Lung (tissue), 12 donors: ENCODE measurements around the gene HIVEP1. TPM values are rescaled to one million over a fixed set of nuclear protein-coding genes. Genes with fewer than 3 reads are reported as not detected.
"Not testable (repeated sequence)": the region's sequence is repeated elsewhere in the genome, so short reads cannot be mapped to it uniquely, and the experiment has no call there.

Source experiments
- ATAC-seq: fragments of 200-7000 bp; cut with Tn5 transposase; one replicate; pipeline ENCODE4 v1.9.1; 2020; ENCODE audit warnings: moderate number of reproducible peaks; ENCODE audit not compliant: insufficient read depth, low FRiP score
- DNase-seq, 3 donors: peaks; one replicate each; pipeline ENCODE4 v3.0.0-alpha.2; 2013 to 2017
- H3K27ac ChIP-seq, 2 donors: one replicate each; pipeline ENCODE4 v1.5.1; 2013; ENCODE audit warnings: mild to moderate bottlenecking in 2 of 2, moderate library complexity in 2 of 2, control low read depth in 1 of 2, inconsistent platforms in 1 of 2, low read depth in 1 of 2, low read length in 1 of 2
- H3K27me3 ChIP-seq, 3 donors: one replicate each; pipeline ENCODE4 v1.5.1; 2013; ENCODE audit warnings: low read length in 2 of 3; ENCODE audit not compliant: control insufficient read depth in 3 of 3, insufficient read depth in 3 of 3
- H3K36me3 ChIP-seq, 4 donors: one replicate each; pipeline ENCODE4 v1.5.1; 2013; ENCODE audit warnings: low read length in 4 of 4, mild to moderate bottlenecking in 1 of 4, moderate library complexity in 1 of 4; ENCODE audit not compliant: control insufficient read depth in 4 of 4, insufficient read depth in 4 of 4
- H3K4me1 ChIP-seq, 5 donors: one replicate each; pipeline ENCODE4 v1.5.1; 2013; ENCODE audit warnings: low read length in 5 of 5, mild to moderate bottlenecking in 2 of 5, moderate library complexity in 1 of 5; ENCODE audit not compliant: control insufficient read depth in 5 of 5, insufficient read depth in 5 of 5
- H3K4me3 ChIP-seq: one replicate; pipeline ENCODE4 v1.5.1; 2013; ENCODE audit warnings: mild to moderate bottlenecking, control low read depth, moderate library complexity
- H3K9ac ChIP-seq, 2 donors: one replicate each; pipeline ENCODE4 v1.5.1; 2013; ENCODE audit warnings: low read length in 2 of 2, control low read depth in 1 of 2; ENCODE audit not compliant: insufficient read depth in 1 of 2
- H3K9me3 ChIP-seq, 4 donors: one replicate each; pipeline ENCODE4 v1.5.1; 2013; ENCODE audit warnings: low read length in 3 of 4, mild to moderate bottlenecking in 1 of 4, moderate library complexity in 1 of 4; ENCODE audit not compliant: control insufficient read depth in 4 of 4, insufficient read depth in 3 of 4
- CTCF ChIP-seq: IDR thresholded peaks from 2 replicates; pipeline ENCODE4 v1.5.1; 2012; ENCODE audit warnings: mild to moderate bottlenecking; ENCODE audit errors: control extremely low read depth, extremely low read depth
- WGBS, 2 donors: extraction: QIAGEN DNeasy Blood & Tissue Kit; methylation state at CpG; one replicate each; pipeline ENCODE4 v1.1.7; 2013; 5-methylcytosine and 5-hydroxymethylcytosine counted together
- polyA plus RNA-seq, 2 donors: library from polyadenylated mRNA; stranded (reverse); fragments of 200-250 nt; gene quantifications; one replicate each; pipeline ENCODE4 v1.2.1, GENCODE V29; 2013
- total RNA-seq, 2 donors: library from RNA; depleted of rRNA in 1 of 2; stranded (reverse); fragments of >200 nt in 1 of 2; gene quantifications; one replicate each; pipeline ENCODE4 v1.2.1, GENCODE V29; 2014 to 2021
- donor health status: control.
- donor health status: control.
- donor health status: Bipolar disorder and iron deficiency.
- donor health status: healthy.
- donor health status: DM: yes; HTN: yes; CAD: no.

The HIVEP1 gene
- total and polyA plus RNA-seq, 4 donors, result 3.1 to 49.6 (median 20.5) TPM

- H3K9me3 ChIP-seq, result no peaks in the 10 kb centered on the region
- no peak for TF ChIP-seq CTCF
- DNase-seq, result no peak
- H3K27ac ChIP-seq, result no peak overlapping the region
- ATAC-seq, result no peak
- no peak overlapping the region for H3K4me3 ChIP-seq
- no peak overlapping the region for H3K9ac ChIP-seq
- 78 to 81% methylated on average over 9 of the region's 9 CpGs for WGBS, 2 donors
- no peaks in the 10 kb centered on the region for H3K4me1 ChIP-seq
- H3K27me3 ChIP-seq, result no peaks in the 10 kb centered on the region
- H3K36me3 ChIP-seq, result peaks cover 0 to 8% (median 1%) of the 10 kb centered on the region in 4 donors
Observed at GRCh38 chr6:12152023-12152970, 140.2 kb downstream of the HIVEP1 start.

GRCh38 chr6:12155769-12156168 lies 143.7 kb downstream of the HIVEP1 start:
- H3K9ac ChIP-seq, DNase-seq, H3K4me1 ChIP-seq, H3K4me3 ChIP-seq, H3K27me3 ChIP-seq, ATAC-seq, H3K27ac ChIP-seq, H3K9me3 ChIP-seq: not testable (repeated sequence)
- 91 to 93% methylated on average over 2 of the region's 2 CpGs for WGBS, 2 donors
- H3K36me3 ChIP-seq, result peaks cover 0 to 17% (median 3%) of the 10 kb centered on the region in 4 donors

- Histone ChIP-seq H3K4me1 (no peaks in the 10 kb centered on the region), H3K36me3 (peaks cover 10 to 25% (median 15%) of the 10 kb centered on the region in 4 donors), H3K27me3 (no peaks in the 10 kb centered on the region), H3K9ac (no peak overlapping the region), H3K4me3 (no peak overlapping the region), H3K27ac (no peak overlapping the region), H3K9me3 (no peaks in the 10 kb centered on the region)
- no peak for TF ChIP-seq CTCF
- WGBS, 2 donors, result 97 to 99% methylated on average over 16 of the region's 16 CpGs
- ATAC-seq (no peak), DNase-seq (no peak)
Observed at GRCh38 chr6:12158686-12159415, 146.7 kb downstream of the HIVEP1 start.

GRCh38 chr6:12160326-12160725 lies 148.2 kb downstream of the HIVEP1 start:
- no peaks in the 10 kb centered on the region for H3K9me3 ChIP-seq
- no peak overlapping the region for H3K9ac ChIP-seq
- H3K4me1 ChIP-seq, result no peaks in the 10 kb centered on the region
- ATAC-seq, result no peak
- H3K4me3 ChIP-seq, result no peak overlapping the region
- no peaks in the 10 kb centered on the region for H3K27me3 ChIP-seq
- 70 to 77% methylated on average over 4 of the region's 4 CpGs for WGBS, 2 donors
- TF ChIP-seq CTCF, result no peak
- no peak overlapping the region for H3K27ac ChIP-seq
- DNase-seq, result no peak
- peaks cover 12 to 21% (median 19%) of the 10 kb centered on the region in 4 donors for H3K36me3 ChIP-seq
